ENCODE measurements around the gene ENOX1.
"Not testable (repeated sequence)": the region's sequence is repeated elsewhere in the genome, so short reads cannot be mapped to it uniquely, and the experiment has no call there.

ENOX1 gene

GRCh38 chr13:43473437-43473836 lies 313.3 kb downstream of the ENOX1 start:
- no peak for DNase-seq

- DNase-seq: no peak
Observed at GRCh38 chr13:43472980-43473379, 313.8 kb downstream of the ENOX1 start.

- no peak for DNase-seq
Observed at GRCh38 chr13:43472339-43472738, 314.4 kb downstream of the ENOX1 start.

- no peak for DNase-seq
Observed at GRCh38 chr13:43470610-43471009, 316.2 kb downstream of the ENOX1 start.

GRCh38 chr13:43469791-43470190 lies 317.0 kb downstream of the ENOX1 start:
- no peak for DNase-seq

GRCh38 chr13:43464578-43465264 lies 322.1 kb downstream of the ENOX1 start:
- DNase-seq: no peak

GRCh38 chr13:43448605-43449336 lies 338.0 kb downstream of the ENOX1 start:
- no peak for DNase-seq

- DNase-seq: no peak
Observed at GRCh38 chr13:43446126-43446525, 340.6 kb downstream of the ENOX1 start.

- no peak for DNase-seq
Observed at GRCh38 chr13:43445668-43446067, 341.1 kb downstream of the ENOX1 start.

- no peak for DNase-seq
Observed at GRCh38 chr13:43444081-43444480, 342.7 kb downstream of the ENOX1 start.

GRCh38 chr13:43441899-43442499 lies 344.8 kb downstream of the ENOX1 start:
- DNase-seq: no peak

GRCh38 chr13:43441464-43441863 lies 345.3 kb downstream of the ENOX1 start:
- DNase-seq: no peak

GRCh38 chr13:43434191-43434590 lies 352.6 kb downstream of the ENOX1 start:
- DNase-seq: no peak

GRCh38 chr13:43433691-43434141 lies 353.1 kb downstream of the ENOX1 start:
- no peak for DNase-seq

- DNase-seq: no peak
Observed at GRCh38 chr13:43432958-43433357, 353.8 kb downstream of the ENOX1 start.

- no peak for DNase-seq
Observed at GRCh38 chr13:43431841-43432240, 354.9 kb downstream of the ENOX1 start.

GRCh38 chr13:43431290-43431716 lies 355.5 kb downstream of the ENOX1 start:
- DNase-seq: no peak

GRCh38 chr13:43428545-43429296 lies 358.1 kb downstream of the ENOX1 start:
- no peak for DNase-seq

- DNase-seq: no peak
Observed at GRCh38 chr13:43426355-43426754, 360.4 kb downstream of the ENOX1 start.

- no peak for DNase-seq
Observed at GRCh38 chr13:43425234-43425633, 361.5 kb downstream of the ENOX1 start.

GRCh38 chr13:43424412-43424811 lies 362.4 kb downstream of the ENOX1 start:
- no peak for DNase-seq

- DNase-seq: no peak
Observed at GRCh38 chr13:43422116-43422515, 364.7 kb downstream of the ENOX1 start.

- not testable (repeated sequence) for DNase-seq
Observed at GRCh38 chr13:43416842-43417241, 369.9 kb downstream of the ENOX1 start.

Data from NK-92 treated with Interleukin-12 subunit alpha and Interleukin-12 subunit beta, amount 100 ng/mL, for 24 hours (cell line).